GM12892 (cell line): ENCODE data around the gene MACROD1.
"Not testable (repeated sequence)": the region's sequence is repeated elsewhere in the genome, so short reads cannot be mapped to it uniquely, and the experiment has no call there.

Source experiments
- DNase-seq: peaks from one replicate; pipeline ENCODE4 v3.0.0; 2011; ENCODE audit not compliant: insufficient read length
- FAIRE-seq: peaks from 2 replicates; lab custom pipeline; 2011; peaks lifted over from hg19 to GRCh38; lab: Jason Lieb, UNC
- POLR2A ChIP-seq: IDR thresholded peaks from 2 replicates; pipeline ENCODE4 v1.6.1; 2011; ENCODE audit warnings: low read depth, low read length, control low read depth
- POLR2AphosphoS5 ChIP-seq: IDR thresholded peaks from 2 replicates; pipeline ENCODE4 v1.6.1; 2011; ENCODE audit warnings: low read depth, low read length, control low read depth
- TAF1 ChIP-seq: IDR thresholded peaks from 2 replicates; pipeline ENCODE4 v1.6.1; 2011; ENCODE audit warnings: low read depth, mild to moderate bottlenecking, control low read depth, low read length, borderline replicate concordance

Gene MACROD1

DNA sequence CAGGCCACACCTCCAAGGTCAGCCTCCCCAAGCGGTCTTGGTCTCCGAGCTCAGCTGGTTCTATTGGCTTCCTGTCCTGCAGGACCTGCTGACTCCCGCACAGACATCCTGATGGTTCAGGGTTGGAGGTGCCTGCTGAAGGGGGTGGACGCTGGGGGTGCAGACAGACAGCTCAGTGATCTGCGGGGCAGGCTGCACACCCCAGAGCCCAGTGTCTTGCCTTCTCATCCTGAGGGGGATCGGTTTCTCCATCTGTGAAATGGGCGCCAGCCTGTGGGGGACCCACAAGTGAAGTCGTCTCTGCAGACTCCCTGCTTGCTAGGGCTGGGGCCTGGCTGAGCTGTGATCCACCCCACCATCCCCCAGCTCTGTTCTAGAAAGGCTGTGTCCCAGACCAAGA lies 116.4 kb downstream of the MACROD1 start:
- TF ChIP-seq TAF1 (no peak), POLR2AphosphoS5 (no peak), POLR2A (no peak)
- no peak for DNase-seq
- FAIRE-seq = no peak

DNA sequence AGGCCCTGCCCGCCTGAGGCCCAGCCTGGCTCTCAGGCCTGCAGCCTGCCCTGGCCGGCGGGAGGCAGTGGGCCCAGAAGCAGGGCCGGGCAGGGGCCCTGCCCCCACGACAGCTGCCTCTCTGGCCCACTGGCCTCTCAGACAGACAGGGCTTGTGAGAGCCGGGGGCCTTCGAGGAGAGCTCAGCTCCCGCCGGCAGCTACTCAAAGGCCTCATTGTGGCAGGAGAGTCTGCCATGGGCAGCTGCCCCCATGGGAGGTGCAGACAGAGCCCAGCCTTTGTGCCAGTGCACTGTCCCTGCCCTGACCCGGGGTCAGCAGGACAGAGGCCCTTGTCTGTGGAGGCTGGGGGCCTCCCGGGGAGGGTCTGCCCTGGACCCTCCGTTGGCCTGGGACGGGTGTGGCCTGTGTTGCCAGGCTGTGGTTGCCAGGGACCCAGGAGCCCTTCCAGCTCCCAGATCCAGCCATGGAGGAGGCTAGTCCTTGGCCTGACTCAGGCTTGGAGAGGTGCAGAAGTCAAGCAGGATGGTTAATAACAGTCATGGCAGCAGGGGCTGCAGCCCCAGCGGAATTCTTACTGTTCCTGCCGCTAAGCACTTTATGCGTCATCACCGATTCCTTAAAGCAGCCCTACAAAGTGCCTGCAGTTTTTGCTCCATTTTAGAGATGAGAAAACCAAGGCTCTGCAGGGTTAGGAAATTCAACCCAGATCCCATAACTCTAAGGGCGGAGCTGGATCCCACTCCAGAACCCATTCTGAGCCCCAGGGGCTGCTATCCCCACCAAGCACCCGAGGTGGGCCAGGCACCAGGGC lies 117.7 kb downstream of the MACROD1 start:
- no peak for FAIRE-seq
- no peak for DNase-seq

DNA sequence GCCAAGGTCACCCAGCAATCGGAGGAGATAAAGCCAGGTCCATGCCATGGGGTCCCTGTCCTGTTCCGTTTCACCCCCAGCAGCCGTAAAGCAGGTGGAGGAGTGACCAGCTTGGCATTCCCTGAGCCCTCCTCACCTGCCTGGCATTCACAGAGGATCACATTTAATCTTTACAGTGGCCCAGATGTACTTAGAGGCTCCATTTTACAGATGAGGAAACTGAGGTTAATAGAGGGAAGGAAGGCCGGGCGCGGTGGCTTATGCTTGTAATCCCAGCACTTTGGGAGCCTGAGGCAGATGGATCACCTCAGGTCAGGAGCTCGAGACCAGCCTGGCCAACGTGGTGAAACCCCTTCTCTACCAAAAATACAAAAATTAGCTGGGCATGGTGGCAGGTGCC lies 118.5 kb downstream of the MACROD1 start:
- not testable (repeated sequence) for DNase-seq, FAIRE-seq

More for the DNA sequence above, 117.7 kb downstream of the MACROD1 start:
- no peak for TF ChIP-seq POLR2AphosphoS5
- no peak for TF ChIP-seq POLR2A
- no peak for TF ChIP-seq TAF1

DNA sequence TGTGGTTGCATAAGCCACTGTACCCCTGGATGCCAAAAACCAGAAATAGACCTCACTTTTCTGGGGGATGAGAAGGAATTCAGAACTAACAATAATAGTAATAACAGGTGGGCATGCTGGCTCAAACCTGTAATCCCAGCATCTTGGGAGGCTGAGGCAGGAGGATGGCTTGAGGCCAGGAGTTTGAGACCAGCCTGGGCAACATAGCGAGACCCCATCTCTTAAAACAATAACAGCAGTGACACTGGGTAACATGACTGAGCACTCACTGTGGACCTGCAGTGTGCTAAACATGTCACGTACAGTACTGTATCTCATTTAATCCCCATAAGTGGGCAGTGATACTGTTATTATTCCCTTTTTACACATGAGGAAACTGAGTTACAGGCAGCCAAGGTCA lies 120.2 kb downstream of the MACROD1 start:
- no peak for FAIRE-seq
- TF ChIP-seq TAF1 = no peak
- TF ChIP-seq POLR2AphosphoS5 = no peak
- no peak for TF ChIP-seq POLR2A
- no peak for DNase-seq

DNA sequence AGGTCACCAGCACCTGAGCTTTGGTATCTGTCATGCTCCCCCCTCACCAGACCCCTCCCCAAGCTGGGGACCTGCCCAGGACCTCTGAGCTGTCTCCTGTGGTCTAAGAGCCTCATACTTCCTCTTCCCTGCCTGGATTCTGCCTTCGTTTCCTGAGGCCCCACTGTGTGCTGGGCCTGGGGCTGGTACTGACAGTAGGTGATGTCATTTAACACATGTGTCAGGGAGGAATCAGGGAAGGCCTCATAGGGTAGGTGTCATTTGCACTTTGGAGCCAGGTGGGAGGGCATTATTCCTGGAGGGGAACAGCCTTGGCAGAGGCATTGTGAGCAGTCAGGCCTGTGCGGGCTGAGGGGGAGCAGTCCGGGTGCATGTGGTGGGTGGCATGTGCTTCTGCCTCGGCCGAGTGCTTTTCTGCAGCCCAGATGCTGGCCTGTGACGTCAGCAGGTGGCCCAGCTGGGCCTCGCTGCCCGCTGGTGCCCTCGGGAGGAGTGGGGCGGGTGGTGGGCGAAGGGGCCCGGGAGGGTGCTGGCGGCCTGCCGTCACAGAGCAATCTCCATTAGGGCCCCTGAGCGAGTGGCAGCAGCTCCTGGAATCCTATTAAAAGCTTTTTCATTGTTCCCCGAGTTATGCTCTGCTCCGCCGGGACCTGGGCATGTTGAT lies 121.1 kb downstream of the MACROD1 start:
- FAIRE-seq = no peak
- no peak for TF ChIP-seq POLR2AphosphoS5
- no peak for TF ChIP-seq TAF1
- TF ChIP-seq POLR2A = no peak
- no peak for DNase-seq

DNA sequence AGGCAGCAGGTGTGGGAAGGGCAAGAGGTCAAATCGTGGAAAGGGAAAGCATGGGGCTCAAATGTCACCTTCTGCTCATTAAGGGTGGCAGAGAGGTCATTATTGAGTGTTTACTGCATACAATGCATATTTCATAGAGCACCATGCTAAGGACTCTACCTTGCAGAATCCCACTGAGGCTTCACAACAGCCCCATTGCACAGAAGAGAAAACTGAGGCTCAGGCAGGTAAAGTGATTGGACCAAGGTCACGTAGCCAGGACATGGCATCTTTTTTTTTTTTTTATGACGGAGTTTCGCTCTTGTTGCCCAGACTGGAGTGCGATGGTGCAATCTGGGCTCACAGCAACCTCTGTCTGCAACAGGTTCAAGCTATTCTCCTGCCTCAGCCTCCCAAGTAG lies 122.4 kb downstream of the MACROD1 start:
- no peak for TF ChIP-seq POLR2AphosphoS5
- no peak for TF ChIP-seq POLR2A
- no peak for TF ChIP-seq TAF1
- FAIRE-seq = no peak
- DNase-seq = no peak

DNA sequence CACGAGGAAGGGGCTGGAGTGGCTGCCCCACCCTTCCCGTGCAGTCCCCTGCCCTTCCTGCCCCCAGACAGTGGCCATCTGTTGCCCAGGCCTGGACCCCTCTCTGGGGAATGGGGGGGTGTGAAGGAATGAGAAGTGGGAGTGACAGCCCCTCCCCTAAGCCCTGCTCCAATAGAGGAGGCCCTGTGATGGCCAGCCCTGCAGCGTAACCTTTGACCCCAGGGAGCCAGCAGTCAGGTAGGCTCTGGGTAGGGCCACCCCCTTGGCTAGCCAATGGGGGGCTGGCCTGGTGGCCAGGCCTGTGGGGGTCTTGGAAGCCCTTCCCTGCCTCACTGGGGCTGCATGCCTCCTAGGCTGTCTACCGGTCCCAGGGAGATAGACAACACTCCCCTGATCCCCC lies 123.6 kb downstream of the MACROD1 start:
- DNase-seq = no peak

DNA sequence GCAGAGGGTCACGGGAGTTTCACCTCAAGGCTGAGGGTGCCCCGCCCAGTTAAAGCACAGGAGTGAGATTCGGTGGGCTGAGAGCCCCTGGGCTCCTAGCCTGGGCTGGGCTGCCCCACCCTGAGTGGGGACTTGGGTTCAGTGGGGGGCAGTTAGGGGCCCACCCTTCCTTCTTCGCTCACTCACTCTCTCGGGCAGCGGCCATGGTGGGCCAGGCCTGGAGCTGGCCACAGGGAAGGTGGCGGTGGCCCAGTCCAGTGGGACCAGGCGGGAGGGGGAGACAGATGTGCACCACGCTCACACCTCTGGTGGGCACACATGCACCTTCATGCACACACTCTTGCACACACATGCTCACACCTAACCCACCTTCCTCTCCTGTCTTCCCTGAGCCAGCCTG lies 124.1 kb downstream of the MACROD1 start:
- no peak for TF ChIP-seq POLR2A
- TF ChIP-seq TAF1 = no peak
- no peak for TF ChIP-seq POLR2AphosphoS5
- DNase-seq (no peak), FAIRE-seq (no peak)

More for the DNA sequence above, 123.6 kb downstream of the MACROD1 start:
- TF ChIP-seq POLR2AphosphoS5 (no peak), POLR2A (no peak), TAF1 (no peak)
- no peak for FAIRE-seq

DNA sequence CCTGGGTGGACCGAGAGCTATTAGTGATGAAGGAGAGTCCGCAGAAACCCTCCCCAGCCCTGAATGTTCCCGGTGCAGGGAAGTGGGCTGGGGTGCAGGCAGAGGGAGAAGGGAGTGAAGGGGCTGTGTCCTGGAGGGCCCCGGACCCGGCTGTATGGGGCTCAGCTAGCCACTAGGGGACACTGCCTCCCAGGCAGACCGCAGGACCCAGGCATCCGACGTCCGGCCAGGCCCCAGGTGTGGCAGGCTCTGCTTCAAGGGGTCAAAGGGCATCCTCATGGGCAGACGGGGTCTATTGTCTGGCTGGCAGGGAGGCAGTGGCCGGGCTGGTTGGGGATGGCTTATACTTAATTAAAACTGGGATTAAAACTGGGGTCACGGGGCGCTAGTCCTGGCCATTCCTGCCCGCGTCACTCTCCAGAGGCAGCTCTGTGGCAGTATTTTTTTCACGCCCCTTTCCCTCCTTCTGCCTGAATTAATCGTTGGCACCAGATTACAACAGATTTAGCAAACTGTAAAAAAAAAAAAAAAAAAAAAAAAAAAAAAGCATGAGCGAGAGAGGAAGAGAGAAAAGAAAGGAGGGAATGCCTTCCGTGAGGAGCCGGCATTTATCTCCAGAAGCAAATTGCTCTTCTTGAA lies 125.1 kb downstream of the MACROD1 start:
- TF ChIP-seq TAF1 = no peak
- TF ChIP-seq POLR2AphosphoS5 = no peak
- no peak for TF ChIP-seq POLR2A
- no peak for DNase-seq
- no peak for FAIRE-seq

DNA sequence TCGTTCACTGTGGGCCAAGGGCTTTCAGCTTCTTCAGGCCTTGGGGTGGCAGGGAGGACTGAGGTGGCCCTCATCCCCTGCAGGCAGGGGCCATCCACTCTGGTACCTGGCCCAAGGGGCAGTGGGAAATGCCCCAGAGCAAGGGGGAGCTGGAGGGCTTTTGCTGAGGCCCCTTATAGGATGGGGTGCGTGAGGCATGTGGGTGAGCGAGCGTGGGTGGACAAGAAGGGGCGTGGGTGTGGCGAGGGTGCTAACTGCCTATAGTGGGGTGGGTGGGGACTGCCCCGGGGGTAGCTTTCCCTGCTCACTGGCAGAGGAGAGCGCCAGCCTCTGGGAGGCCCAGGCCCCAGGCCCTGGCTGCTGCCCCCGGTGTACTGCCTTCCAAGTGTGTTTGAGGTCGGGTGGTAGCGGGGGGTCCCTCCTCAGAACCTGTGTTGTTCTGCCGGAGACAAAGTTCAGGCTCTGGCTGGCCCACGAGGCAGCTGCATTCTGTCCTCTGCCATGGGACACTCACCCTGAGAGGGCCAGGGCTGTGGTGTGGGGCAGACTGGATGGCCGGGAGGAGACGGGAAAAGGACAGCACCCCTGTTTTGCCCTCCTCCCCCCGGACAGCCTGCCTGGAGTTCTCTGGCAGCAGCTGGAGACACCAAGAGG lies 126.8 kb downstream of the MACROD1 start:
- DNase-seq (no peak), FAIRE-seq (no peak)
- TF ChIP-seq TAF1 (no peak), POLR2AphosphoS5 (no peak), POLR2A (no peak)

DNA sequence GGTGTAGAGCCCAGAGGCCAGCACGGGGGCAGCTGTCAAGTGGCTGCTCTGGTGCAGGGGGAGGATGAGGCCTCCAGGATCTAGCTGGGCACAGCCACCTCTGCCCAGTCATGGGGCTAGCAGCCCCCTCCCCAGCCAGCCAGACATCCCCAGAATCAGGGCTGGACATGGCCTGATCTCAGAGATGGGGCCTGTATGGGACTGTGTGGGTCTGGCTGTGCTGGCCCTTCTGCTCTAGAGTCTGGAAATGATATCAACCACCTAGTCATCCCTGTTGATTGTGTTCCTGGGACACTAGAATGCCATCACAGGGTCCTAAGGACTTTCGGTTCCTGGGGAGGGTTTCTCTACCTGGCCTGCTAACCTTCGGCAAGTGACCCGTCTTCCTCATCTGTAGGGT lies 127.4 kb downstream of the MACROD1 start:
- no peak for FAIRE-seq
- DNase-seq = no peak
- TF ChIP-seq TAF1 (no peak), POLR2AphosphoS5 (no peak), POLR2A (no peak)
